Amniotic epithelial cell (primary cell): ENCODE results near the gene TBCK.
"Not testable (repeated sequence)": the region's sequence is repeated elsewhere in the genome, so short reads cannot be mapped to it uniquely, and the experiment has no call there.

Experiments used
- DNase-seq: peaks from one replicate; pipeline ENCODE4 v3.0.0-alpha.2; 2010; ENCODE audit warnings: low read depth

The TBCK gene

GRCh38 chr4:106321814-106322213 lies 5.8 kb upstream of the TBCK start:
- DNase-seq, result not testable (repeated sequence)

- DNase-seq, result not testable (repeated sequence)
These were observed 5.2 kb upstream of the TBCK start for GRCh38 chr4:106321168-106321567.

GRCh38 chr4:106320235-106320634 lies 4.2 kb upstream of the TBCK start:
- DNase-seq, result no peak

GRCh38 chr4:106318511-106318910 lies 2.5 kb upstream of the TBCK start:
- DNase-seq, result no peak

GRCh38 chr4:106317815-106318214 lies 1.8 kb upstream of the TBCK start:
- DNase-seq, result no peak

GRCh38 chr4:106316773-106317409 lies 882 bp upstream of the TBCK start:
- DNase-seq, result peak; percentile 7

- peak; percentile 29 for DNase-seq
These were observed 487 bp downstream of the TBCK start for GRCh38 chr4:106315476-106315967.

GRCh38 chr4:106314960-106315359 lies 1.0 kb downstream of the TBCK start:
- no peak for DNase-seq

GRCh38 chr4:106312997-106313522 lies 2.9 kb downstream of the TBCK start:
- DNase-seq, result no peak

- no peak for DNase-seq
These were observed 3.6 kb downstream of the TBCK start for GRCh38 chr4:106312377-106312776.

GRCh38 chr4:106306561-106306960 lies 9.4 kb downstream of the TBCK start:
- no peak for DNase-seq

GRCh38 chr4:106305435-106306055 lies 10.5 kb downstream of the TBCK start:
- no peak for DNase-seq

GRCh38 chr4:106304632-106305031 lies 11.4 kb downstream of the TBCK start:
- peak; percentile 36 for DNase-seq

- DNase-seq, result no peak
These were observed 12.3 kb downstream of the TBCK start for GRCh38 chr4:106303548-106304281.

- no peak for DNase-seq
These were observed 14.0 kb downstream of the TBCK start for GRCh38 chr4:106302062-106302438.

GRCh38 chr4:106301393-106302061 lies 14.5 kb downstream of the TBCK start:
- DNase-seq, result peak; percentile 69

- no peak for DNase-seq
These were observed 16.0 kb downstream of the TBCK start for GRCh38 chr4:106299977-106300376.

- no peak for DNase-seq
These were observed 18.6 kb downstream of the TBCK start for GRCh38 chr4:106297245-106298035.

GRCh38 chr4:106294062-106294461 lies 21.9 kb downstream of the TBCK start:
- no peak for DNase-seq

GRCh38 chr4:106291678-106292077 lies 24.3 kb downstream of the TBCK start:
- DNase-seq, result no peak

- peak; percentile 55 for DNase-seq
These were observed 26.3 kb downstream of the TBCK start for GRCh38 chr4:106289737-106290136.
